ENCODE measurements around the gene SEMA3G.

Gene SEMA3G

GRCh38 chr3:52443791-52444687 lies 864 bp downstream of the SEMA3G start:
- Histone ChIP-seq H3K9ac (ENCODE audit: low read depth, low read length, poor library complexity, severe bottlenecking) (peak overlapping the region; percentile 64), H3K79me2 (ENCODE audit: insufficient read depth, low read length) (no peaks in the 10 kb centered on the region), H3K9me3 (ENCODE audit: insufficient read depth, low read depth, low read length) (no peaks in the 10 kb centered on the region), H3K4me1 (ENCODE audit: insufficient read depth, low read length, poor library complexity, severe bottlenecking) (peaks cover 12% of the 10 kb centered on the region), H3K4me2 (ENCODE audit: low read depth, low read length, poor library complexity, severe bottlenecking) (peak overlapping the region; percentile 85), H3K36me3 (ENCODE audit: insufficient read depth, low read length) (no peaks in the 10 kb centered on the region), H3K9me2 (replicated peaks; ENCODE audit: low read depth, low read length) (no peaks in the 10 kb centered on the region), H2AFZ (ENCODE audit: low read length) (peak overlapping the region; percentile 72; the same call in 1 of the 2 replicates), H3K4me3 (ENCODE audit: low read length, poor library complexity, severe bottlenecking) (peak overlapping the region; percentile 66), H4K20me1 (ENCODE audit: insufficient read depth, low read length, poor library complexity, severe bottlenecking) (no peaks in the 10 kb centered on the region), H3K27me3 (ENCODE audit: insufficient read depth, low read length, poor library complexity, severe bottlenecking) (no peaks in the 10 kb centered on the region), H3F3A (ENCODE audit: low read depth) (no peaks in the 10 kb centered on the region)
- TF ChIP-seq CTCF (conservative IDR thresholded peaks at IDR 0.05; ENCODE audit: low read length) (no peak), EZH2phosphoT487 (IDR thresholded peaks at IDR 0.05; ENCODE audit: borderline replicate concordance) (no peak)

GRCh38 chr3:52443268-52443610 lies 1.7 kb downstream of the SEMA3G start:
- H4K20me1 ChIP-seq (ENCODE audit: insufficient read depth, low read length, poor library complexity, severe bottlenecking): no peaks in the 10 kb centered on the region
- H3K27me3 ChIP-seq (ENCODE audit: insufficient read depth, low read length, poor library complexity, severe bottlenecking): no peaks in the 10 kb centered on the region
- H3K4me3 ChIP-seq (ENCODE audit: low read length, poor library complexity, severe bottlenecking): no peak overlapping the region
- no peaks in the 10 kb centered on the region for H3K79me2 ChIP-seq (ENCODE audit: insufficient read depth, low read length)
- no peak overlapping the region for H2AFZ ChIP-seq (ENCODE audit: low read length)
- no peaks in the 10 kb centered on the region for H3K36me3 ChIP-seq (ENCODE audit: insufficient read depth, low read length)
- no peaks in the 10 kb centered on the region for H3K9me3 ChIP-seq (ENCODE audit: insufficient read depth, low read depth, low read length)
- H3K4me2 ChIP-seq (ENCODE audit: low read depth, low read length, poor library complexity, severe bottlenecking): no peak overlapping the region
- H3F3A ChIP-seq (ENCODE audit: low read depth): no peaks in the 10 kb centered on the region
- no peak overlapping the region for H3K9ac ChIP-seq (ENCODE audit: low read depth, low read length, poor library complexity, severe bottlenecking)
- H3K9me2 ChIP-seq (replicated peaks; ENCODE audit: low read depth, low read length): no peaks in the 10 kb centered on the region
- TF ChIP-seq EZH2phosphoT487 (IDR thresholded peaks at IDR 0.05; ENCODE audit: borderline replicate concordance): no peak
- TF ChIP-seq CTCF (conservative IDR thresholded peaks at IDR 0.05; ENCODE audit: low read length): no peak
- peaks cover 12% of the 10 kb centered on the region for H3K4me1 ChIP-seq (ENCODE audit: insufficient read depth, low read length, poor library complexity, severe bottlenecking)

GRCh38 chr3:52442409-52443267 lies 2.3 kb downstream of the SEMA3G start:
- H3K36me3 ChIP-seq (ENCODE audit: insufficient read depth, low read length): no peaks in the 10 kb centered on the region
- TF ChIP-seq CTCF (conservative IDR thresholded peaks at IDR 0.05; ENCODE audit: low read length): no peak
- no peak for TF ChIP-seq EZH2phosphoT487 (IDR thresholded peaks at IDR 0.05; ENCODE audit: borderline replicate concordance)
- no peaks in the 10 kb centered on the region for H3K9me2 ChIP-seq (replicated peaks; ENCODE audit: low read depth, low read length)
- H3F3A ChIP-seq (ENCODE audit: low read depth): no peaks in the 10 kb centered on the region
- H3K9ac ChIP-seq (ENCODE audit: low read depth, low read length, poor library complexity, severe bottlenecking): no peak overlapping the region
- no peak overlapping the region for H2AFZ ChIP-seq (ENCODE audit: low read length)
- no peaks in the 10 kb centered on the region for H4K20me1 ChIP-seq (ENCODE audit: insufficient read depth, low read length, poor library complexity, severe bottlenecking)
- H3K27me3 ChIP-seq (ENCODE audit: insufficient read depth, low read length, poor library complexity, severe bottlenecking): no peaks in the 10 kb centered on the region
- no peak overlapping the region for H3K4me3 ChIP-seq (ENCODE audit: low read length, poor library complexity, severe bottlenecking)
- peaks cover 12% of the 10 kb centered on the region for H3K4me1 ChIP-seq (ENCODE audit: insufficient read depth, low read length, poor library complexity, severe bottlenecking)
- H3K79me2 ChIP-seq (ENCODE audit: insufficient read depth, low read length): no peaks in the 10 kb centered on the region
- no peak overlapping the region for H3K4me2 ChIP-seq (ENCODE audit: low read depth, low read length, poor library complexity, severe bottlenecking)
- no peaks in the 10 kb centered on the region for H3K9me3 ChIP-seq (ENCODE audit: insufficient read depth, low read depth, low read length)

Data from Loucy (cell line).